GM21576 (cell line): Measurements from ENCODE around the gene CYP2W1.
"Not testable (repeated sequence)": the region's sequence is repeated elsewhere in the genome, so short reads cannot be mapped to it uniquely, and the experiment has no call there.

ENCODE experiments used
- ATAC-seq: cut with Tn5 transposase; IDR thresholded peaks from one replicate; pipeline ENCODE4 v1.9.1; 2021; ENCODE audit warnings: mild to moderate bottlenecking, moderate library complexity; ENCODE audit not compliant: unreplicated experiment

Gene CYP2W1

GRCh38 chr7:992709-993607 lies 10.0 kb downstream of the CYP2W1 start:
- peak; percentile 83 for ATAC-seq

GRCh38 chr7:994592-995308 lies 11.8 kb downstream of the CYP2W1 start:
- no peak for ATAC-seq

- no peak for ATAC-seq
Observed at GRCh38 chr7:995571-995970, 12.6 kb downstream of the CYP2W1 start.

GRCh38 chr7:996079-996872 lies 13.3 kb downstream of the CYP2W1 start:
- no peak for ATAC-seq

- ATAC-seq = no peak
Observed at GRCh38 chr7:997404-998395, 14.7 kb downstream of the CYP2W1 start.

- ATAC-seq = no peak
Observed at GRCh38 chr7:999149-999879, 16.3 kb downstream of the CYP2W1 start.

GRCh38 chr7:999941-1000935 lies 17.3 kb downstream of the CYP2W1 start:
- ATAC-seq = no peak

- ATAC-seq = not testable (repeated sequence)
Observed at GRCh38 chr7:1001069-1001770, 18.2 kb downstream of the CYP2W1 start.

GRCh38 chr7:1002026-1002425 lies 19.0 kb downstream of the CYP2W1 start:
- not testable (repeated sequence) for ATAC-seq

- not testable (repeated sequence) for ATAC-seq
Observed at GRCh38 chr7:1002445-1002844, 19.5 kb downstream of the CYP2W1 start.

- ATAC-seq = no peak
Observed at GRCh38 chr7:1004018-1004852, 21.3 kb downstream of the CYP2W1 start.

GRCh38 chr7:1005303-1005702 lies 22.3 kb downstream of the CYP2W1 start:
- ATAC-seq = no peak

- no peak for ATAC-seq
Observed at GRCh38 chr7:1007901-1008300, 24.9 kb downstream of the CYP2W1 start.

- no peak for ATAC-seq
Observed at GRCh38 chr7:1008733-1009363, 25.9 kb downstream of the CYP2W1 start.

GRCh38 chr7:1009747-1010146 lies 26.8 kb downstream of the CYP2W1 start:
- no peak for ATAC-seq

- no peak for ATAC-seq
Observed at GRCh38 chr7:1010226-1010625, 27.2 kb downstream of the CYP2W1 start.
